22Rv1 (cell line): ENCODE data around the gene GAK.

Experiments
- CTCF ChIP-seq: fragments of 450-650 bp; IDR thresholded peaks from 2 replicates; pipeline ENCODE4 v1.5.1; 2017; ENCODE audit warnings: mild to moderate bottlenecking
- ZFX ChIP-seq: fragments of 450-650 bp; IDR thresholded peaks from 2 replicates; pipeline ENCODE4 v1.6.1; 2017; ENCODE audit warnings: antibody characterized with exemption, borderline replicate concordance

GRCh38 chr4:834368-835147, 97.6 kb downstream of the GAK start:
- TF ChIP-seq CTCF (no peak), ZFX (no peak)
